Progenitor cell of endocrine pancreas (in vitro differentiated cells): ENCODE data around the gene MST1R. TPM values are rescaled to one million over a fixed set of nuclear protein-coding genes. Genes with fewer than 3 reads are reported as not detected.

Experiments used
- DNase-seq: peaks from one replicate; pipeline ENCODE4 v3.0.0; 2021; ENCODE audit warnings: low spot score; ENCODE audit not compliant: unreplicated experiment
- H3K27ac Mint-ChIP-seq: 2 replicates; pipeline ENCODE4 v1.8.0; 2021; ENCODE audit warnings: mild to moderate bottlenecking, moderate library complexity, mixed read lengths
- H3K27me3 Mint-ChIP-seq: 2 replicates; pipeline ENCODE4 v1.8.0; 2021; ENCODE audit warnings: mixed read lengths
- H3K36me3 Mint-ChIP-seq: 2 replicates; pipeline ENCODE4 v1.8.0; 2022; ENCODE audit warnings: mixed read lengths; ENCODE audit not compliant: insufficient read depth
- H3K4me1 Mint-ChIP-seq: 2 replicates; pipeline ENCODE4 v1.8.0; 2021; ENCODE audit warnings: low read depth, mixed read lengths
- H3K4me3 Mint-ChIP-seq: 2 replicates; pipeline ENCODE4 v1.8.0; 2021; ENCODE audit warnings: low read depth, mild to moderate bottlenecking, moderate library complexity, mixed read lengths
- H3K9me3 Mint-ChIP-seq: 2 replicates; pipeline ENCODE4 v1.8.0; 2021; ENCODE audit warnings: low read depth, mixed read lengths
- long read RNA-seq: library from polyadenylated mRNA; unstranded; transcript quantifications from one replicate; pipeline ENCODE4 v2.0.0, GENCODE V29; 2020
- total RNA-seq: library from RNA; stranded (reverse); gene quantifications from 2 replicates; pipeline ENCODE4 v1.2.1, GENCODE V29; 2021
- TF ChIP-seq, protein P1 (sequence below): fragments of 200-600 bp; sonication (generic); IDR thresholded peaks from one replicate; pipeline ENCODE4 v1.5.0; 2021; ENCODE audit warnings: antibody characterized with exemption, mild to moderate bottlenecking; ENCODE audit not compliant: unreplicated experiment

MST1R gene
- 4.4 and 6.5 TPM in 2 replicates for total RNA-seq
- long read RNA-seq = 0 reads

DNA sequence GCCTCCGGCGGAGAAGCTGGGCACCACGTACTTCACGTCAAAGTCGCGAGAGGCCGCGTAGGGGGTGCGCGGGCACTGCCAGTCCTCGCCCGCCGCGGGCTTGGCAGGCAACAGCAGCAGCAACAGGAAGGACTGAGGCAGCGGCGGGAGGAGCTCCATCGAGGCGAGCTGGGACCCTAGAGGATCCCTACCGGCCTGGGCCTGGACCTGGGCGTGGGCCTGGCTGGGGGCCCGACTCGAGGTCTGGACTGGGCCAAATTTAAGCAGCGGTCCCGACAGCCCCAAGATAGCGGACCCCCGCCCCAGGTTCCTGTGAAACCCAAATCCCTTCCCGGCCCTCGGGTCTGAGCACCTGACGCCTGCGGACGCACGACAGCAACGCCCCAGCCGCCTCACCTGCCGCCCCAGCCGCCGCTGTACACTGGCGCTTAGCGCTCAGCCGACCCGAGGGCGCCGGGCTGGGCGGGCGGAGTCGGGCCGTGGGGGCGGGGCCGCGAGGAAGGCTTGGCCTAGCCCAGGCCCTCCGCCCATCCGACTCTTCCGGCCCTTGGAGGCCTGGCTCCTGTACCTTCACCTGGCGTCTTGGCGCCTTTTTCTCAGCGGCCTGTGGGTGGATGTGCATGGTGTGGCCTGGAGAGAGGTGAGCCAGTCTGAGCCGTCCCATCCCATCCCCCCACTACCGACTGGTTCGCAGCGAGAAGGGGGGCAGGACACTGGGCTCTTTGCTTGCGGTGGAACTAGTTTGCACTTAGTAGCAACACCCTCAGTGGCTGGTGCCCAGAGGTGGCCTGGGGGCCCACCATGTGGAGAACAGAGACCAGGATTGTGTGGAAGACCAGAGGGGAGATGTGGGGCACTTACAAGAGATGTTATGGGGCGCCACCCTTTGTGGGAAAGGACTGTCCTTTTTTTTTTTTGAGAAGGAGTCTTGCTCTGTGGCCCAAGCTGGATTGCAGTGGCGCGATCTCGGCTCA lies at the start of gene MST1R:
TSS of gene MST1R (minus strand) at position 423 of the 974 bp plus-strand sequence. CDS start at position 159, 264 bp downstream.
- TF ChIP-seq, protein P1, sequence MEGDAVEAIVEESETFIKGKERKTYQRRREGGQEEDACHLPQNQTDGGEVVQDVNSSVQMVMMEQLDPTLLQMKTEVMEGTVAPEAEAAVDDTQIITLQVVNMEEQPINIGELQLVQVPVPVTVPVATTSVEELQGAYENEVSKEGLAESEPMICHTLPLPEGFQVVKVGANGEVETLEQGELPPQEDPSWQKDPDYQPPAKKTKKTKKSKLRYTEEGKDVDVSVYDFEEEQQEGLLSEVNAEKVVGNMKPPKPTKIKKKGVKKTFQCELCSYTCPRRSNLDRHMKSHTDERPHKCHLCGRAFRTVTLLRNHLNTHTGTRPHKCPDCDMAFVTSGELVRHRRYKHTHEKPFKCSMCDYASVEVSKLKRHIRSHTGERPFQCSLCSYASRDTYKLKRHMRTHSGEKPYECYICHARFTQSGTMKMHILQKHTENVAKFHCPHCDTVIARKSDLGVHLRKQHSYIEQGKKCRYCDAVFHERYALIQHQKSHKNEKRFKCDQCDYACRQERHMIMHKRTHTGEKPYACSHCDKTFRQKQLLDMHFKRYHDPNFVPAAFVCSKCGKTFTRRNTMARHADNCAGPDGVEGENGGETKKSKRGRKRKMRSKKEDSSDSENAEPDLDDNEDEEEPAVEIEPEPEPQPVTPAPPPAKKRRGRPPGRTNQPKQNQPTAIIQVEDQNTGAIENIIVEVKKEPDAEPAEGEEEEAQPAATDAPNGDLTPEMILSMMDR = no peak
- Mint-ChIP-seq H3K9me3 (no peaks in the 10 kb centered on the region), H3K27me3 (peaks cover 4% of the 10 kb centered on the region), H3K27ac (peak within 1 kb of the TSS; percentile 57), H3K4me3 (peak within 1 kb of the TSS; percentile 66), H3K4me1 (peaks cover 2% of the 10 kb centered on the region), H3K36me3 (no peaks in the 10 kb centered on the region)
- peak; percentile 66 for DNase-seq

DNA sequence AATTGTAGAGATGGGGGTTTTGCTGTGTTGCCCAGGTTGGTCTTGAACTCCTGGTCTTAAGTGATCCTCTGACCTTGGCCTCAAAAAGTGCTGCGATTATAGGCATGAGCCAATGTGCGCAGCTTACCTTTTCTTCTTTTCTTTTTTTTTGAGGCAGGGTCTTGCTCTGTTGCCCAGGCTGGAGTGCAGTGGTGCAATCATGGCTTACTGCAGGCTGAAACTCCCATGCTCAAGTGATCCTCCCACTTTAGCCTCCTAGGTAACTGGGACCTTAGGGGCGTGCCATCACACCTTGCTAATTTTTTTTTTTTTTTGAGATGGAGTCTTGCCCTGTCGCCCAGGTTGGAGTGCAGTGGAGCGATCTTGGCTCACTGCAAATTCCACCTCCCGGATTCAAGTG lies 49.3 kb upstream of the MST1R start:
- H3K4me1 Mint-ChIP-seq = no peaks in the 10 kb centered on the region
- H3K27me3 Mint-ChIP-seq = no peaks in the 10 kb centered on the region
- H3K36me3 Mint-ChIP-seq = no peaks in the 10 kb centered on the region
- TF ChIP-seq, protein P1 = no peak
- H3K27ac Mint-ChIP-seq = no peak overlapping the region
- no peak overlapping the region for H3K4me3 Mint-ChIP-seq
- H3K9me3 Mint-ChIP-seq = no peaks in the 10 kb centered on the region
- DNase-seq = no peak

DNA sequence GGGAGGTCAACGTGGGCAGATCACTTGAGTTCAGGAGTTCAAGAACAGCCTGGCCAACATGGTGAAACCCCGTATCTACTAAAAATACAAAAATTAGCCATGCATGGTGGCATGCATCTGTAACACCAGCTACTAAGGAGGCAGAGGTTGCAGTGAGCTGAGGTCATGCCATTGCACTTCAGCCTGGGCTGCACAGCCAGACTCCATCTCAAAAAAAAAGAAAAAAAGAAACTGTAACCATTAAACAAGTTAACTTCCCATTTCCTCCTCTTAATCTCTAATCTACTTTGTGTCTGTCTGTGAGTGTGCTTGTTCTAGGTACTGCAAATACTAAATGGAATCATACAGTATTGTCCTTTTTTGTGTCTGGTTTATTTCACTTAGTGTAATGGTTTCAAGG lies 39.0 kb upstream of the MST1R start:
- Mint-ChIP-seq H3K27me3 (no peaks in the 10 kb centered on the region), H3K27ac (no peak overlapping the region), H3K4me1 (peaks cover 8% of the 10 kb centered on the region), H3K36me3 (peaks cover 5% of the 10 kb centered on the region), H3K9me3 (peaks cover 3% of the 10 kb centered on the region), H3K4me3 (no peak overlapping the region)
- TF ChIP-seq, protein P1 = no peak
- DNase-seq = no peak

DNA sequence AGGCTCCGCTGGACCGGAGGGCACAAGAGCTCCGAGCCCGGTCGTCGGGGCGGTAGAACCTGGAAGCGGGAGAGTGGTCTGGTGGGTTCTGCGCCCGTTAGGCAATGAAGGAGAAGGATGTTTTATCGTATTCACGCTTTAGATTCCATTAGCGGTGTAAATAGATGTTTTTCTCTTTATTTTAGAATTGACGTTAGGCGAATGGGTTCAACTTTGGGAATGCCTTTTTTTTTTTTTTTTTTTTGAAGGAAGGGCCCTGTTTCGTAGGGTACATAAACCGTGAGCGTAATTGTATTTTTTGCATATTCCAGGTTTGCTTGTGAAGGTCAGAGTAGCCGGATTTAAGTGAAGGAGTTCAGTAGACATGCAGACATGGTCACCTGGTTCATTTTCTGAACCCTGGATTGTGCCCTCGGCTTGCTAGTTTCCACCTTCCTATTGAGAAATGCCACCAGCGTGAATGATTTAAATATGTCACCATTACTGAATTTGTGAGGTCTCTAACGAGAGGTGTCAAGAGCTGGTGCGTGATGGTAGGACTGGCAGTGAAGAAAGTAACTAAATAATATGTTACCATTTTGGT lies 37.1 kb upstream of the MST1R start:
- TF ChIP-seq, protein P1 = no peak
- Mint-ChIP-seq H3K4me1 (peaks cover 8% of the 10 kb centered on the region), H3K9me3 (peaks cover 3% of the 10 kb centered on the region), H3K27ac (peak overlapping the region; percentile 97), H3K27me3 (no peaks in the 10 kb centered on the region), H3K36me3 (peaks cover 5% of the 10 kb centered on the region), H3K4me3 (peak overlapping the region; percentile 97)
- DNase-seq = no peak

DNA sequence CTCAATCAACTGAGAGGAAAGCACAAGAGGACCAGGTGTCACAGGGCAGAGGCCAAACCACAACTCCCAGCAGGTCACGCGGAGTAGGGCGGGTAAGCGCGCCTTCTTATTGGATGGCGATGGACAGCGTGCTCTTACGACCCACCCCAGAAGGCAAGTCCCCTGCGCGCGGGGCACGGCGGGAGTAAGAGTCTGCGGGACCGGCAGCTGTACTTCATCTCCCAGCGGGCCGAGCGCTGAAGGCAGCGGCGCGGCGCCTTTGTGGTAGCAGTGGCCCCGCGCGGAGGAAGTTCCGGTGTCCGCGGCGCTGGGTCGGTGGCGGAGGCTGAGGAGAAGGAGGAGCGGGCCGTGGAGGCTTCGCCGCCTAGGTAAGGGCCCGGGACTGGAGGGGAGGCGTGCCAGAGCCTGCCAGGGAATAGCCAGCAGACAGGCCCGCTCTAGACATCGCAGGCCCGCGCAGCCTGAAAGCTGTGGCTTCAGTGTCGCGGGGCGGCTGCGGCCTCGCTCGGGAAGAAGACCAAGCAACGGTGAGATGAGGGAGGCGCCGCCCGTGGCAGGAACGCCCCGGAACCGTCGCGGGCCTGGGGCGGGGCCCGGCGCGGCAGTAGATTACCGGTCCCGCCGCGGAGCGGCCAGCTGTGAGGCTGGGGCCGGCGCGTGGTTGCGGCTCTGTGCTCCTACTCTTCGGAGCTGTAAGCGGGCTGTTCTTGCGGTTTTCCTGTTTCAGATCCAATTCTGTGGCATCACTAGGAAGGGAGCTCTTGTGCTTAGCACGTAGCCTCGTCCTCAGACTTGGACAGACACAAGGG lies 36.4 kb upstream of the MST1R start, which contains the start of gene RBM6:
TSS of gene RBM6 (plus strand) at position 293 of the 809 bp plus-strand sequence. CDS start 22,492 bp downstream, outside the sequence.
- Mint-ChIP-seq H3K27me3 (no peaks in the 10 kb centered on the region), H3K4me1 (peaks cover 8% of the 10 kb centered on the region), H3K9me3 (peaks cover 3% of the 10 kb centered on the region), H3K27ac (peak within 1 kb of the TSS; percentile 99), H3K4me3 (peak within 1 kb of the TSS; percentile 97), H3K36me3 (peaks cover 5% of the 10 kb centered on the region)
- DNase-seq = peak; percentile 87
- TF ChIP-seq, protein P1 = no peak
